CD4-positive, alpha-beta T cell treated with Interleukin-12 subunit alpha and Interleukin-12 subunit beta, for 1 hour (primary cell): Measurements from ENCODE around the gene TRIM10.
"Not testable (repeated sequence)": the region's sequence is repeated elsewhere in the genome, so short reads cannot be mapped to it uniquely, and the experiment has no call there.

Source experiments
- DNase-seq: peaks from one replicate; pipeline ENCODE4 v3.0.0-alpha.2; 2020

TRIM10 gene

GRCh38 chr6:30127238-30128093, 33.5 kb downstream of the TRIM10 start:
- DNase-seq = no peak

DNA sequence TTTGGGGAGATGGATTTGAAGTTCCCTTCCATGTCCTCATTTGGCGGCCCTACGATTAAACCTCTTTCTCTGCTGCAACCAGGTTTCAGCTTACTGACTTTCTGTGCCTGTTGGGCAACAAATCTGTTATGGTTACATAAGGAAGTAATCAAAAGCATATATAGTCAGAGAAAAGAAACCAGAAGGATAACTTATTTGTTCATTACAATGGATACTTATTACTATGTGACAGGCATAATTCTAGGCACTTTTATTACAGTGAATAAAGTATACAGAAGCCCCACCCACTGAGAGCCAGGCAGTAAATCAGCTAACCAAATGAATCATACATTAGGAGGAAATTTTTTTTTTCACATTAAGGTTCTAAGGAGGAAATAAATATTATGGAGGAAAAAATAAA, 38.5 kb downstream of the TRIM10 start:
- no peak for DNase-seq

- DNase-seq = no peak
Measured at GRCh38 chr6:30121446-30122366, 39.3 kb downstream of the TRIM10 start.

DNA sequence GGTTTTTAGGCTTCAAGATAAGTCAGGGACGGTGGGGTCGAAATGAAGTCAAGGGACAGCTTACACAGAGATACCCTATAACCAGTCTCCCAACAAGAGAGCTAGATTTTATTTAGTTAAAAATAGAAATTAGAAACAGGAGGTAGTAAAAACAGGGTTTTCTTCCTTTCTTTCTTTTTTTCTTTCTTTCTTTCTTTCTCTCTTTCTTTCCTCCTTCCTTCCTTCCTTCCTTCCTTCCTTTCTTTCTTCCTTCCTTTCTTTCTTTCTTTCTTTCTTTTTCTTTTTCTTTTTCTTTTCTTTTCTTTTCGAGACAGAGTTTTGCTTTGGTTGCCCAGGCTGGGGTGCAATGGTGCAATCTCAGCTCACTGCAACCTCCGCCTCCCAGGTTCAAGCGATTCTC, 42.3 kb downstream of the TRIM10 start:
- DNase-seq = not testable (repeated sequence)

DNA sequence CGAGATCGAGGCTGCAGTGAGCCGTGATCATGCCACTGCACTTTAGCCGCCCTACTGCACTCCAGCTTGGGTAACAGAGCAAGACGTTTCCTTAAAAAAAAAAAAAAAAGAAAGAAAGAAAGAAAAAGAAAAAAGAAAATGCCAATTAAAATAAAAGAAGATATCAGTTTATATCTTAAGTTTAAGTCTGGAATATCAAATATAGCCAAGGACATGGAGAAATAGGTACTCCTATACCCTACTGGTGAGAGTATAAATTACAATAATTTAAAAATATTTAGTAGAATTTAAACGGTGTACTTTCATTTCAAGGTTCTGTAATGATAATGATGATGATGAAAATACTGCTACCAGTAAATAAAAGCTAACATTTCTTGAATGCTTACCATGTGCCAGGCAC, 44.3 kb downstream of the TRIM10 start:
- no peak for DNase-seq

DNA sequence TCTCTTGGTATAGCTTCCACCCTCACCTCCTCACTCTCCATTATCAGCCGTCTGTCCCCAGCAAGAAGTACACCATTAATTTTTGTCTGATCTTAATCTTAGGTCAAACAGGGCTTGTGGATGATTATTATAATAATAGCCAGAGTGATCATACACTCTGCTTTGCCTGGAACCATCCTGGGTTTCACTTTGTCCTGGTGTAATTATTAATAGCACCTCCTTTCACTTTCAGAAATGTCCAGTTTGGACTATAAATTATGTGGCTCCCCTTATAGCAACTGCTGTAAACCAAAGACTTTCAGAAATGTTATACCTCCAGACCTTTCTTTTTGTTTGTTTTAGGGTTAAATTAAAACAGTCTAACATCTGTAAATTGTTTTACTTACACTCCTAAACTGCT, 47.2 kb downstream of the TRIM10 start:
- DNase-seq = no peak

GRCh38 chr6:30113003-30113759, 47.8 kb downstream of the TRIM10 start, which contains the start of gene TRIM31:
TSS of gene TRIM31 (minus strand) at chr6:30113090. CDS start at chr6:30112805, 285 bp downstream.
- DNase-seq = no peak

DNA sequence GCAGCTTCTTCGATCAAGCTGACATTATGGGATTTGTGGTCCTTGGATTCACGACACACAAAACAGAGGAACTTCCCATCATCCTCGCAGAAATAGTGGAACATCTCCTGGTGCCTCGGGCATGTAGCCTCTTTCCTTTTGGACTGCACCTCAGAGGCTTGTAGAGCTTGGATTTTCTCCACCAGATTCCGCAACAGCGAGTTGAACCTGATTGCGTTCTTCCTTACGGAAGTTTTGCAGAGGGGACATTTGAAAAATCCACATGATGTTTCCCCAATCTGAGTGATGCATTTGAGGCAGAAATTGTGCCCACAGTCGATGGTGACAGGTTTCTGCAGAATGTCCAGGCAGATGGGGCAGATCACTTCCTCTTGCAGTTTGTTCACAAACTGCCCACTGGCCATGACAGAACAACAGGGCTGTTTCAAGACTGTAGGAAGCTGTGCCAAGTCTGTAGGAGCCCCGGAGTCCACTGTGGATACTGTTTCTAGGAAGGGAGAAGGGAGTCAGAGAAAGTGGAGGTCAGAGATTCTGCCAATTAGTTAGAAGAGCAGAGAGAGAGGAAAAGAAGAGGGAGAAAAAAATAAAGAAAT, 48.5 kb downstream of the TRIM10 start:
- no peak for DNase-seq

DNA sequence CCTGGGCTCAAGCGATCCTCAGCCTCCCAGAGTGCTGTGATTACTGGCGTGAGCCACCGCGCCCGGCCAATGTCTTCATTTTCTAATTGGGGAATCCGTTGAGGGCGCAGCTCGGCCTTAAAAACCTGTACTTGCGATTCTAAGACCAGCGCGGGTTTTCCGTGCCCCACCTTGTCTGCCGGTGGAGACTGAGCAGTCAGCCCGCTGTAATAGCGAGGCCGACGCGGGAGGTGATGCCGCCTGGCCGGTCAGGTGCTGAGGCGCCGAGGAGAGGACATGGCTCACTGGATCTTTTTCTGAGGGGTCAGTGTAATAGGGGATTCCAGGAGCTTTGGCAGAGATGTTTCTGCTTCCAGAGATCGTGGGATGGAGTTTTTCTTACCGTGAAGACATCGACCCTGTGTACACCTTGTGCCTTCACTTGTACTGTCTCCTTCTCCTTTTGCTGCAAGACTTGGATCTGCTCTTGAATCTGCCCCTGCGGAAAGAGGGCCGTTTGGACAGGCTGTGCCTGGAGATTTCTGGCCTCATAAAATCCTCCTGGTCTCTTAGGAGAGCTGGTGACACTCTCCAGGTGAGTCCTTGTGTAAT, 49.6 kb downstream of the TRIM10 start:
- no peak for DNase-seq

- no peak for DNase-seq
Measured at GRCh38 chr6:30104661-30105060, 56.4 kb downstream of the TRIM10 start.

- DNase-seq = no peak
Measured at GRCh38 chr6:30103872-30104179, 57.2 kb downstream of the TRIM10 start.

DNA sequence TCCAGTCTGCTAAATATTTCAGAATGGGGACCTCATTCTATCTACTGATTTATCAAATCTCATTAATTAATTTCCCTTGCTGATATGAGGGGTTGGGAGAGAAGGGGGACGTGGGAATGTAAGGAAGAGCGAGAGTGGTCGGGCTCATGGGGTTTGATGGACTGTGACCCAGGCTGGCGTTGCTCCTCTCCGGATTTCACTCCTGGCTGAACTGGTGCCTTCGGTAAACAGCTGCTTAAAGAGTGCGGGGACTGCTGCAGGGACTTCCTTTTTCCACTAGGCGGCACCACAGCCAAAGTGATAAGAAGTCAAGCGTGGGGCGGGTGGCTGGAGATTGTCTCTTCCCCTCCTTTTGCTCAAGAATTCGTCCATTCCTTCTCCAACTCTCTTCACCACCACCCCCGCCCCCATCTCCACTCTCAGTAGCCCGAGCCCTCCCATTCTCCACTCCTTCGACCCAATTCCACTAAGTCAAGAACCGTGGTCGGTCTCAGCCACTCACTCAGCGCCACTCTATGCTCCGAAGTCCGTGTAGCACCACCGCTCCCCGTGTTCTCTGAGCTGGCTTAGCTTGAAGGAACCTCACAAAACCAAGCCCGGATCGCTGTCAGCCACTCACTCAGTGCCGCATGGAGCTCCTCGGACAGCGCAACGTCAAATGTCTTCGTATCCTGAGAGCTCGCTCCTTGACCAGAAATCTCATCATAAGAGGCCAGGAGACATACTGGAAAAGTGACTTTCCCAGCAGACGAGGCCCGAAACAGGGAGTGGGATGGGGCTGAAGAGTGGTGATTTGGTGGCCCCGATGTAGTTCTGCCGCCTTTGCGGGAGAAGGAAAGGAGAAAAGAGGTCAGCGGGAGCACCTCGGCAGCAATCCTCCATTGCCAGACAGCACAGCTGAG, 57.8 kb downstream of the TRIM10 start:
- peak; percentile 87 for DNase-seq

GRCh38 chr6:30102414-30102969, 58.5 kb downstream of the TRIM10 start:
- no peak for DNase-seq
